Fibroblast of villous mesenchyme (primary cell): ENCODE data around the gene VPS54. TPM values are rescaled to one million over a fixed set of nuclear protein-coding genes. Genes with fewer than 3 reads are reported as not detected.

Experiments used
- DNase-seq: peaks from one replicate; pipeline ENCODE4 v3.0.0-alpha.2; 2010; ENCODE audit warnings: low read depth
- H3K4me3 ChIP-seq: 2 replicates; pipeline ENCODE4 v1.5.1; 2011; ENCODE audit warnings: low read depth, mild to moderate bottlenecking, low read length
- CTCF ChIP-seq: IDR thresholded peaks from 2 replicates; pipeline ENCODE4 v1.5.1; 2012; ENCODE audit warnings: low read depth, mild to moderate bottlenecking, low read length; ENCODE audit not compliant: insufficient read depth
- total RNA-seq: library from RNA; depleted of rRNA; stranded (reverse); fragments of >200 nt; gene quantifications from 2 replicates; pipeline ENCODE4 v1.2.3, GENCODE V29; 2012

The VPS54 gene
- total RNA-seq, 1 donor, result 32.0 TPM

GRCh38 chr2:64023485-64024258, 4.4 kb upstream of the VPS54 start:
- TF ChIP-seq CTCF, result no peak
- DNase-seq, result peak; percentile 31
- no peak overlapping the region for H3K4me3 ChIP-seq

GRCh38 chr2:64021578-64021977, 2.4 kb upstream of the VPS54 start:
- DNase-seq, result peak; percentile 44
- no peak for TF ChIP-seq CTCF
- H3K4me3 ChIP-seq, result no peak overlapping the region

- H3K4me3 ChIP-seq, result peak overlapping the region; percentile 78
- no peak for TF ChIP-seq CTCF
- no peak for DNase-seq
Measured at GRCh38 chr2:64019975-64020528, 824 bp upstream of the VPS54 start.

GRCh38 chr2:64018701-64019082, 536 bp downstream of the VPS54 start:
- no peak for TF ChIP-seq CTCF
- DNase-seq, result peak; percentile 63

GRCh38 chr2:64017811-64018700, 1.2 kb downstream of the VPS54 start:
- H3K4me3 ChIP-seq, result peak overlapping the region; percentile 78
- peak; percentile 50 for DNase-seq
- no peak for TF ChIP-seq CTCF

More at GRCh38 chr2:64018701-64019082, 536 bp downstream of the VPS54 start:
- peak overlapping the region; percentile 78 for H3K4me3 ChIP-seq

- no peak for DNase-seq
- TF ChIP-seq CTCF, result no peak
- no peak overlapping the region for H3K4me3 ChIP-seq
Measured at GRCh38 chr2:64015898-64016297, 3.3 kb downstream of the VPS54 start.
